Endothelial cell of umbilical vein (primary cell): ENCODE measurements around the gene ELMO1. TPM values are rescaled to one million over a fixed set of nuclear protein-coding genes. Genes with fewer than 3 reads are reported as not detected.

Source experiments
- BruUV-seq: library from RNA; stranded (reverse); fragments of 400-500 nt; replicated peaks from 2 replicates; lab custom pipeline; 2021; lab: Mats Ljungman, UMichigan
- CTCF ChIA-PET: fragments of 300-600, 350-600 bp; sonication (Branson Sonifier 250); formaldehyde crosslinking; loops from one replicate; lab custom pipeline; 2021; ENCODE audit warnings: antibody characterized with exemption, inconsistent platforms; lab: Charles Lee
- POLR2A ChIA-PET: fragments of 300-600, 350-600 bp; sonication (Branson Sonifier 250); formaldehyde crosslinking; loops from one replicate; lab custom pipeline; 2021; ENCODE audit warnings: antibody characterized with exemption, inconsistent platforms; lab: Charles Lee
- DNase-seq: peaks from one replicate; pipeline ENCODE4 v3.0.0-alpha.2; 2011; ENCODE audit warnings: low read depth, low spot score
- FAIRE-seq: peaks from 2 replicates; lab custom pipeline; 2011; peaks lifted over from hg19 to GRCh38; lab: Jason Lieb, UNC
- H2AFZ ChIP-seq: 2 replicates; pipeline ENCODE4 v1.6.0; 2012; ENCODE audit warnings: low read depth, low read length, control low read depth, inconsistent platforms
- H3K27ac ChIP-seq: 2 replicates; pipeline ENCODE4 v1.5.1; 2011; ENCODE audit warnings: low read depth, mild to moderate bottlenecking, control low read depth, low read length, moderate library complexity; ENCODE audit not compliant: insufficient read depth
- H3K27me3 ChIP-seq, 2 experiments: 2 replicates each; pipeline versions ENCODE4 v1.6.0 to v1.6.1; 2011; ENCODE audit warnings: low read length in 2 of 2, mixed read lengths in 1 of 2; ENCODE audit not compliant: control insufficient read depth in 2 of 2, insufficient read depth in 2 of 2
- H3K36me3 ChIP-seq, 2 experiments: 2 replicates in 1 of 2; 3 replicates in 1 of 2; pipeline ENCODE4 v1.5.1; 2011; ENCODE audit warnings: low read length in 2 of 2, mild to moderate bottlenecking in 1 of 2, moderate library complexity in 1 of 2; ENCODE audit not compliant: control insufficient read depth in 2 of 2, insufficient read depth in 2 of 2; ENCODE audit errors: extremely low read depth in 1 of 2
- H3K4me1 ChIP-seq: 3 replicates; pipeline ENCODE4 v1.5.1; 2011; ENCODE audit warnings: mild to moderate bottlenecking, low read length; ENCODE audit not compliant: control insufficient read depth, insufficient read depth; ENCODE audit errors: extremely low read depth
- H3K4me2 ChIP-seq: 2 replicates; pipeline ENCODE4 v1.6.1; 2011; ENCODE audit warnings: low read length, control low read depth, mixed read lengths; ENCODE audit not compliant: insufficient read depth
- H3K4me3 ChIP-seq, 3 experiments: fragments of 200-600 bp in 1 of 3; sonication (generic), shearing (Covaris generic) in 1 of 3; replicated peaks in 1 of 3; 2 replicates each; pipeline ENCODE4 v1.5.1; 2011 to 2016; ENCODE audit warnings: control low read depth in 3 of 3, low read length in 3 of 3, mild to moderate bottlenecking in 2 of 3, inconsistent platforms in 1 of 3, low read depth in 1 of 3, moderate library complexity in 1 of 3; ENCODE audit not compliant: insufficient read depth in 1 of 3
- H3K79me2 ChIP-seq: 2 replicates; pipeline ENCODE4 v1.6.0; 2012; ENCODE audit warnings: low read length, inconsistent platforms; ENCODE audit not compliant: control insufficient read depth, insufficient read depth
- H3K9ac ChIP-seq: replicated peaks from 2 replicates; pipeline ENCODE3; 2011; ENCODE audit warnings: low read length, control low read depth; ENCODE audit not compliant: insufficient read depth; ENCODE audit errors: extremely low read depth
- H3K9me1 ChIP-seq: replicated peaks from 3 replicates; pipeline ENCODE4 v1.6.0; 2011; ENCODE audit warnings: mild to moderate bottlenecking, low read length; ENCODE audit not compliant: control insufficient read depth, insufficient read depth; ENCODE audit errors: extremely low read depth
- H3K9me3 ChIP-seq: replicated peaks from 2 replicates; pipeline ENCODE4 v1.5.1; 2012; ENCODE audit warnings: low read length, inconsistent platforms; ENCODE audit not compliant: control insufficient read depth, insufficient read depth
- H4K20me1 ChIP-seq: replicated peaks from 2 replicates; pipeline ENCODE3; 2011; ENCODE audit warnings: mild to moderate bottlenecking, low read length; ENCODE audit not compliant: control insufficient read depth, insufficient read depth; ENCODE audit errors: extremely low read depth
- EZH2 ChIP-seq: IDR thresholded peaks from 2 replicates; pipeline ENCODE4 v1.6.1; 2012; ENCODE audit warnings: borderline replicate concordance, low read depth, mild to moderate bottlenecking, moderate library complexity, low read length, inconsistent platforms; ENCODE audit not compliant: severe bottlenecking
- FOS ChIP-seq: IDR thresholded peaks from 2 replicates; pipeline ENCODE4 v1.6.1; 2011; ENCODE audit warnings: mild to moderate bottlenecking, low read length, moderate library complexity, borderline replicate concordance; ENCODE audit not compliant: insufficient read depth
- GATA2 ChIP-seq: IDR thresholded peaks from 2 replicates; pipeline ENCODE4 v1.7.0; 2011; ENCODE audit warnings: low read depth, mild to moderate bottlenecking, moderate library complexity, mixed read lengths, low read length; ENCODE audit not compliant: insufficient read length, insufficient read depth
- JUN ChIP-seq: IDR thresholded peaks from 2 replicates; pipeline ENCODE4 v1.6.1; 2011; ENCODE audit warnings: borderline replicate concordance, low read depth; ENCODE audit not compliant: insufficient read length, insufficient read depth
- MYC ChIP-seq: IDR thresholded peaks from one replicate; pipeline ENCODE4 v1.6.1; 2011; ENCODE audit warnings: mild to moderate bottlenecking, low read depth, low read length
- POLR2A ChIP-seq: IDR thresholded peaks from 2 replicates; pipeline ENCODE4 v1.6.1; 2012; ENCODE audit warnings: low read depth, mild to moderate bottlenecking, control low read depth, low read length
- POLR2AphosphoS5 ChIP-seq: IDR thresholded peaks from 2 replicates; pipeline ENCODE4 v1.6.1; 2012; ENCODE audit warnings: low read depth, mild to moderate bottlenecking, control low read depth, low read length, moderate library complexity; ENCODE audit not compliant: insufficient read depth
- dilution Hi-C: fragments of 300-500 bp; cut with MboI; formaldehyde crosslinking; loops from one replicate; pipeline ENCODE4 v1.15.0; 2019; ENCODE audit warnings: low sequenced_read_pairs; ENCODE audit not compliant: extremely low pct_ligation_motif_present
- intact Hi-C: fragments of 100-400 bp; cut with micrococcal nuclease; formaldehyde crosslinking; loops from one replicate; pipeline ENCODE4 v1.10.0; 2022
- polyA plus RNA-seq, 4 experiments: library from polyadenylated mRNA; depleted of rRNA in 3 of 4; stranded (reverse) in 3 of 4; unstranded in 1 of 4; fragments of >200 nt; gene quantifications; 2 replicates each; pipeline versions ENCODE4 v1.2.1 to v1.2.3, GENCODE V29; 2011 to 2012; ENCODE audit warnings: missing spikeins in 1 of 4
- total RNA-seq: library from RNA; stranded (reverse); gene quantifications from 2 replicates; pipeline ENCODE4 v1.2.3, GENCODE V29; 2021
- TF ChIP-seq, protein P1 (sequence below), 2 donors: IDR thresholded peaks; 1 replicate in 1 of 2; 2 replicates in 1 of 2; pipeline ENCODE4 v1.5.1; 2011; ENCODE audit warnings: low read length in 2 of 2, mild to moderate bottlenecking in 2 of 2, moderate library complexity in 2 of 2, control low read depth in 1 of 2, inconsistent platforms in 1 of 2, low read depth in 1 of 2; ENCODE audit not compliant: insufficient read depth in 1 of 2; ENCODE audit errors: extremely low read depth in 1 of 2
- TF ChIP-seq, protein P2 (sequence below): IDR thresholded peaks from 2 replicates; pipeline ENCODE4 v1.6.1; 2011; ENCODE audit not compliant: insufficient read depth, insufficient read length

Gene ELMO1
- total and polyA plus RNA-seq, 2 donors (not counting 3 experiments of a cell fraction or from before 2014, with no cell fraction given): 17.0 to 30.6 TPM

DNA sequence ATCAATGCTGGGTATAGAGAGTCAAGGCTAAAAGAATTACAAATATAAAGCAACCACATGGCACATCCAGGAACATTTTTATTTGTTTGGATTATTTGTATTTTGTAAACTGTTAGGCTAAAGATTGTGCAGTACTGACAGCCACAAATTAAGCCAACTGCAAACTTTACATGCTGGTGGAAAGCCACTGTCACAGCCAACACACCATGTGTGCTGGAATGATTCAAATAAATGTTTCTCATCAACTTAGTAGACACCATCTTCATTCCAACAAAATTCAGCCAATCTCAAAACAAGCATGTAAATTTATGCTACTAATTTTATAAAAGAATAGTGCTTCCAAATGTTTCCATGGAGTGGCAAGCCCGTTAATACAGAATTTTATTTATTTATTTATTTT, 211.8 kb downstream of the ELMO1 start:
- ChIA-PET POLR2A (no interaction called here), CTCF (interaction anchor here (0.8 to 4.5 kb wide), 9 partner anchors 11 to 598 kb away, joined by 3 to 72 read pairs (median 7); no protein-coding TSS in a partner anchor)
- H3K4me2 ChIP-seq: no peak overlapping the region
- no peaks in the 10 kb centered on the region for H3K9me3 ChIP-seq
- H3K4me3 ChIP-seq: no peak overlapping the region
- dilution Hi-C loops (no loop called here), intact Hi-C loops (loop anchor here (5.0 to 10.0 kb wide), 4 partner anchors 115 to 615 kb away; partner anchors contain the start of gene ELMO1)
- no peak for DNase-seq
- no peaks in the 10 kb centered on the region for H4K20me1 ChIP-seq
- no peak overlapping the region for H2AFZ ChIP-seq
- no peaks in the 10 kb centered on the region for H3K27me3 ChIP-seq
- FAIRE-seq: no peak
- no peaks in the 10 kb centered on the region for H3K36me3 ChIP-seq
- H3K9me1 ChIP-seq: no peaks in the 10 kb centered on the region
- no peaks in the 10 kb centered on the region for H3K4me1 ChIP-seq
- BruUV-seq: no TSS peak
- TF ChIP-seq JUN (no peak), GATA2 (no peak), MYC (no peak), EZH2 (no peak), POLR2AphosphoS5 (no peak), FOS (no peak), POLR2A (no peak)
- TF ChIP-seq, protein P1, sequence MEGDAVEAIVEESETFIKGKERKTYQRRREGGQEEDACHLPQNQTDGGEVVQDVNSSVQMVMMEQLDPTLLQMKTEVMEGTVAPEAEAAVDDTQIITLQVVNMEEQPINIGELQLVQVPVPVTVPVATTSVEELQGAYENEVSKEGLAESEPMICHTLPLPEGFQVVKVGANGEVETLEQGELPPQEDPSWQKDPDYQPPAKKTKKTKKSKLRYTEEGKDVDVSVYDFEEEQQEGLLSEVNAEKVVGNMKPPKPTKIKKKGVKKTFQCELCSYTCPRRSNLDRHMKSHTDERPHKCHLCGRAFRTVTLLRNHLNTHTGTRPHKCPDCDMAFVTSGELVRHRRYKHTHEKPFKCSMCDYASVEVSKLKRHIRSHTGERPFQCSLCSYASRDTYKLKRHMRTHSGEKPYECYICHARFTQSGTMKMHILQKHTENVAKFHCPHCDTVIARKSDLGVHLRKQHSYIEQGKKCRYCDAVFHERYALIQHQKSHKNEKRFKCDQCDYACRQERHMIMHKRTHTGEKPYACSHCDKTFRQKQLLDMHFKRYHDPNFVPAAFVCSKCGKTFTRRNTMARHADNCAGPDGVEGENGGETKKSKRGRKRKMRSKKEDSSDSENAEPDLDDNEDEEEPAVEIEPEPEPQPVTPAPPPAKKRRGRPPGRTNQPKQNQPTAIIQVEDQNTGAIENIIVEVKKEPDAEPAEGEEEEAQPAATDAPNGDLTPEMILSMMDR (IDR thresholded peaks at IDR 0.05; ENCODE audit: extremely low read depth in 1 of 2, insufficient read depth in 1 of 2, low read depth in 1 of 2, low read length in 2 of 2): no peak
- TF ChIP-seq, protein P2, sequence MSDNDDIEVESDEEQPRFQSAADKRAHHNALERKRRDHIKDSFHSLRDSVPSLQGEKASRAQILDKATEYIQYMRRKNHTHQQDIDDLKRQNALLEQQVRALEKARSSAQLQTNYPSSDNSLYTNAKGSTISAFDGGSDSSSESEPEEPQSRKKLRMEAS: no peak
- no peaks in the 10 kb centered on the region for H3K79me2 ChIP-seq
- no peak overlapping the region for H3K9ac ChIP-seq
- no peak overlapping the region for H3K27ac ChIP-seq
